HEK293 (cell line): ENCODE data around the gene MLIP.
A peak's percentile ranks its signal among the peaks of the same experiment; 100 is the strongest.

Experiments
- CTCF ChIA-PET: fragments of 350-600 bp; formaldehyde crosslinking; extraction: SDS; loops from one replicate; lab custom pipeline; 2021; ENCODE audit warnings: antibody characterized with exemption; lab: Yijun Ruan, JAX
- POLR2A ChIA-PET: fragments of 300-600 bp; formaldehyde crosslinking; extraction: SDS; loops from one replicate; lab custom pipeline; 2020; ENCODE audit warnings: antibody characterized with exemption, inconsistent platforms; lab: Yijun Ruan, JAX
- H3K27ac ChIP-seq: fragments of 200-500 bp; sonication (Bioruptor generic); 2 replicates; pipeline ENCODE4 v1.5.1; 2014; ENCODE audit warnings: low read depth, low read length, control low read depth, inconsistent platforms; ENCODE audit errors: extremely low read depth
- H3K36me3 ChIP-seq, 2 experiments: fragments of 200-500 bp in 1 of 2; sonication (Bioruptor generic) in 1 of 2; 1 replicate in 1 of 2; 2 replicates in 1 of 2; pipeline ENCODE4 v1.5.1; 2014 to 2017; ENCODE audit warnings: inconsistent platforms in 2 of 2, low read length in 2 of 2; ENCODE audit not compliant: control insufficient read depth in 2 of 2, insufficient read depth in 1 of 2
- H3K4me1 ChIP-seq: fragments of 200-500 bp; sonication (Bioruptor generic); 2 replicates; pipeline ENCODE4 v1.5.1; 2014; ENCODE audit warnings: mild to moderate bottlenecking, low read length, inconsistent platforms; ENCODE audit not compliant: control insufficient read depth, insufficient read depth
- H3K4me3 ChIP-seq: 2 replicates; pipeline ENCODE4 v1.5.1; 2011; ENCODE audit warnings: low read depth, mild to moderate bottlenecking, control low read depth, low read length, moderate library complexity
- H3K9me3 ChIP-seq: fragments of 200-500 bp; sonication (Bioruptor generic); 2 replicates; pipeline ENCODE4 v1.5.1; 2014; ENCODE audit warnings: low read depth, low read length, inconsistent platforms; ENCODE audit not compliant: control insufficient read depth, insufficient read depth
- FEZF1 ChIP-seq: fragments of 450-650 bp; formaldehyde crosslinking; IDR thresholded peaks from 2 replicates; pipeline ENCODE4 v1.5.1; 2016; ENCODE audit warnings: missing biosample characterization, missing genetic modification characterization
- GLI4 ChIP-seq: fragments of 450-650 bp; formaldehyde crosslinking; IDR thresholded peaks from 2 replicates; pipeline ENCODE4 v1.5.1; 2016; ENCODE audit warnings: missing biosample characterization, missing genetic modification characterization
- HOXD13 ChIP-seq: sonication (generic); formaldehyde crosslinking; IDR thresholded peaks from 2 replicates; pipeline ENCODE4 v1.8.0; 2022; ENCODE audit warnings: missing genetic modification reagents, borderline replicate concordance
- IKZF3 ChIP-seq: fragments of 450-650 bp; IDR thresholded peaks from 2 replicates; pipeline ENCODE4 v1.5.0; 2018; ENCODE audit warnings: missing biosample characterization, mild to moderate bottlenecking, missing genetic modification characterization, moderate library complexity
- KLF1 ChIP-seq: fragments of 450-650 bp; formaldehyde crosslinking; IDR thresholded peaks from 2 replicates; pipeline ENCODE4 v1.5.1; 2016; ENCODE audit warnings: missing biosample characterization, missing genetic modification characterization
- MZF1 ChIP-seq: fragments of 450-650 bp; formaldehyde crosslinking; IDR thresholded peaks from 2 replicates; pipeline ENCODE4 v1.5.1; 2017; ENCODE audit warnings: missing biosample characterization, missing genetic modification characterization, borderline replicate concordance
- SCRT1 ChIP-seq: fragments of 450-650 bp; formaldehyde crosslinking; IDR thresholded peaks from 2 replicates; pipeline ENCODE4 v1.5.1; 2016; ENCODE audit warnings: missing biosample characterization, missing genetic modification characterization, borderline replicate concordance
- SCRT2 ChIP-seq: fragments of 450-650 bp; formaldehyde crosslinking; IDR thresholded peaks from 2 replicates; pipeline ENCODE4 v1.5.1; 2016; ENCODE audit warnings: missing biosample characterization, missing genetic modification characterization
- TSHZ1 ChIP-seq: fragments of 450-650 bp; formaldehyde crosslinking; IDR thresholded peaks from 2 replicates; pipeline ENCODE4 v1.5.1; 2016; ENCODE audit warnings: missing biosample characterization, missing genetic modification characterization, borderline replicate concordance
- WT1 ChIP-seq: fragments of 450-650 bp; formaldehyde crosslinking; IDR thresholded peaks from 2 replicates; pipeline ENCODE4 v1.5.1; 2016; ENCODE audit warnings: missing biosample characterization, missing genetic modification characterization
- ZNF146 ChIP-seq: fragments of 450-650 bp; formaldehyde crosslinking; IDR thresholded peaks from 2 replicates; pipeline ENCODE4 v1.5.1; 2016; ENCODE audit warnings: missing biosample characterization, missing genetic modification characterization
- ZNF23 ChIP-seq: fragments of 450-650 bp; formaldehyde crosslinking; IDR thresholded peaks from 2 replicates; pipeline ENCODE4 v1.5.1; 2016; ENCODE audit warnings: missing biosample characterization, missing genetic modification characterization, borderline replicate concordance
- ZNF274 ChIP-seq, 2 experiments: fragments of 200-500 bp in 1 of 2; fragments of 450-650 bp in 1 of 2; sonication (Bioruptor generic) in 1 of 2; formaldehyde crosslinking in 1 of 2; IDR thresholded peaks; 2 replicates each; pipeline versions ENCODE4 v1.5.1 to v1.6.1; 2014 to 2016; ENCODE audit warnings: borderline replicate concordance in 1 of 2, inconsistent platforms in 1 of 2, low read length in 1 of 2, missing biosample characterization in 1 of 2, missing genetic modification characterization in 1 of 2
- ZNF311 ChIP-seq: fragments of 450-650 bp; formaldehyde crosslinking; IDR thresholded peaks from 2 replicates; pipeline ENCODE4 v1.5.1; 2017; ENCODE audit warnings: missing biosample characterization, missing genetic modification characterization, borderline replicate concordance
- ZNF391 ChIP-seq: fragments of 450-650 bp; formaldehyde crosslinking; IDR thresholded peaks from 2 replicates; pipeline ENCODE4 v1.5.1; 2016; ENCODE audit warnings: low read depth, missing biosample characterization, missing genetic modification characterization, borderline replicate concordance
- ZNF513 ChIP-seq: fragments of 450-650 bp; IDR thresholded peaks from 2 replicates; pipeline ENCODE4 v1.5.1; 2018; ENCODE audit warnings: missing biosample characterization, missing genetic modification characterization
- ZNF585B ChIP-seq: fragments of 450-650 bp; formaldehyde crosslinking; IDR thresholded peaks from 2 replicates; pipeline ENCODE4 v1.5.1; 2016; ENCODE audit warnings: missing biosample characterization, missing genetic modification characterization
- ZSCAN30 ChIP-seq: fragments of 450-650 bp; IDR thresholded peaks from 2 replicates; pipeline ENCODE4 v1.5.1; 2018; ENCODE audit warnings: missing biosample characterization, mild to moderate bottlenecking, missing genetic modification characterization, moderate library complexity
- TF ChIP-seq, protein P1 (sequence below): fragments of 450-650 bp; formaldehyde crosslinking; IDR thresholded peaks from 2 replicates; pipeline ENCODE4 v1.5.1; 2016; ENCODE audit warnings: missing biosample characterization, missing genetic modification characterization
- TF ChIP-seq, protein P2 (sequence below): fragments of 450-650 bp; formaldehyde crosslinking; IDR thresholded peaks from 2 replicates; pipeline ENCODE4 v1.5.1; 2016; ENCODE audit warnings: missing biosample characterization, missing genetic modification characterization

The MLIP gene

GRCh38 chr6:54232703-54233102 is 121.5 kb downstream of the MLIP start:
- H3K27ac ChIP-seq = no peak overlapping the region
- no peak overlapping the region for H3K4me3 ChIP-seq
- no peaks in the 10 kb centered on the region for H3K9me3 ChIP-seq
- no peaks in the 10 kb centered on the region for H3K36me3 ChIP-seq
- CTCF ChIA-PET = interaction anchor here (1.0 to 1.6 kb wide), 2 partner anchors 10 to 12 kb away, joined by 3 read pairs; no protein-coding TSS in a partner anchor
- no peaks in the 10 kb centered on the region for H3K4me1 ChIP-seq
- POLR2A ChIA-PET = no interaction called here
- TF ChIP-seq SCRT1 (tag by site-specific recombination) (0 out of 2 replicates have a peak, but pooled peaks have one; percentile 26), SCRT2 (peak; percentile 51), GLI4 (tag by site-specific recombination) (no peak), FEZF1 (tag by site-specific recombination) (no peak)

GRCh38 chr6:54234539-54234938 is 123.3 kb downstream of the MLIP start:
- TF ChIP-seq MZF1 = no peak
- TF ChIP-seq, protein P1, sequence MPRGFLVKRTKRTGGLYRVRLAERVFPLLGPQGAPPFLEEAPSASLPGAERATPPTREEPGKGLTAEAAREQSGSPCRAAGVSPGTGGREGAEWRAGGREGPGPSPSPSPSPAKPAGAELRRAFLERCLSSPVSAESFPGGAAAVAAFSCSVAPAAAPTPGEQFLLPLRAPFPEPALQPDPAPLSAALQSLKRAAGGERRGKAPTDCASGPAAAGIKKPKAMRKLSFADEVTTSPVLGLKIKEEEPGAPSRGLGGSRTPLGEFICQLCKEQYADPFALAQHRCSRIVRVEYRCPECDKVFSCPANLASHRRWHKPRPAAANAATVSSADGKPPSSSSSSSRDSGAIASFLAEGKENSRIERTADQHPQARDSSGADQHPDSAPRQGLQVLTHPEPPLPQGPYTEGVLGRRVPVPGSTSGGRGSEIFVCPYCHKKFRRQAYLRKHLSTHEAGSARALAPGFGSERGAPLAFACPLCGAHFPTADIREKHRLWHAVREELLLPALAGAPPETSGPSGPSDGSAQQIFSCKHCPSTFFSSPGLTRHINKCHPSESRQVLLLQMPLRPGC (tag by site-specific recombination) = no peak
- TF ChIP-seq ZSCAN30 (tag by site-specific recombination) = no peak
- no peak for TF ChIP-seq SCRT1 (tag by site-specific recombination)
- no peak for TF ChIP-seq TSHZ1 (tag by site-specific recombination)
- TF ChIP-seq ZNF311 (tag by site-specific recombination) = no peak
- TF ChIP-seq ZNF23 (tag by site-specific recombination) = no peak
- no peak for TF ChIP-seq ZNF146
- no peak for TF ChIP-seq HOXD13 (CRISPR knock-in tag)
- no peak for TF ChIP-seq ZNF391 (tag by site-specific recombination)
- no peak for TF ChIP-seq ZNF513 (tag by site-specific recombination)
- TF ChIP-seq IKZF3 = no peak
- Histone ChIP-seq H3K4me3 (no peak overlapping the region), H3K9me3 (no peaks in the 10 kb centered on the region), H3K27ac (no peak overlapping the region), H3K36me3 (no peaks in the 10 kb centered on the region), H3K4me1 (no peaks in the 10 kb centered on the region)
- ChIA-PET CTCF (interaction anchor here (1.4 to 1.5 kb wide), 2 partner anchors 10 to 248 kb away, joined by 3 to 5 read pairs; no protein-coding TSS in a partner anchor), POLR2A (no interaction called here)

GRCh38 chr6:54236984-54237383 is 125.7 kb downstream of the MLIP start:
- H3K36me3 ChIP-seq = no peaks in the 10 kb centered on the region
- CTCF ChIA-PET = no interaction called here

More at GRCh38 chr6:54236984-54237383, 125.7 kb downstream of the MLIP start:
- no peak overlapping the region for H3K27ac ChIP-seq
- no peak for TF ChIP-seq WT1
- TF ChIP-seq ZNF274 (IDR thresholded peaks at IDR 0.05; ENCODE audit: low read length) = no peak
- TF ChIP-seq ZNF274 (tag by site-specific recombination; IDR thresholded peaks at IDR 0.05; ENCODE audit: borderline replicate concordance) = no peak
- TF ChIP-seq KLF1 (tag by site-specific recombination) = peak; percentile 85
- no peak for TF ChIP-seq ZNF585B (tag by site-specific recombination)
- TF ChIP-seq, protein P2, sequence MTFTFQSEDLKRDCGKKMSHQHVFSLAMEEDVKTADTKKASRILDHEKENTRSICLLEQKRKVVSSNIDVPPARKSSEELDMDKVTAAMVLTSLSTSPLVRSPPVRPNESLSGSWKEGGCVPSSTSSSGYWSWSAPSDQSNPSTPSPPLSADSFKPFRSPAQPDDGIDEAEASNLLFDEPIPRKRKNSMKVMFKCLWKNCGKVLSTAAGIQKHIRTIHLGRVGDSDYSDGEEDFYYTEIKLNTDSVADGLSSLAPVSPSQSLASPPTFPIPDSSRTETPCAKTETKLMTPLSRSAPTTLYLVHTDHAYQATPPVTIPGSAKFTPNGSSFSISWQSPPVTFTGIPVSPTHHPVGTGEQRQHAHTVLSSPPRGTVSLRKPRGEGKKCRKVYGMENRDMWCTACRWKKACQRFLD (tag by site-specific recombination) = no peak
- TF ChIP-seq, all 188 proteins: peak for 1
- H3K4me3 ChIP-seq = no peak overlapping the region
- no peaks in the 10 kb centered on the region for H3K4me1 ChIP-seq
- POLR2A ChIA-PET = no interaction called here
- no peaks in the 10 kb centered on the region for H3K9me3 ChIP-seq
